Measurements from ENCODE around the gene THAP3.
A peak's percentile ranks its signal among the peaks of the same experiment; 100 is the strongest.

Gene THAP3
- total RNA-seq: 6.4 to 27.2 (median 19.3) reads per million in 9 experiments

GRCh38 chr1:6624710-6625583 lies at the start of gene THAP3:
TSS of gene THAP3 (plus strand) at chr1:6624868. CDS start at chr1:6625219, 351 bp downstream.
- H3K27me3 Mint-ChIP-seq: no peaks in the 10 kb centered on the region
- H3K36me3 Mint-ChIP-seq (ENCODE audit: insufficient read depth): peaks cover 25% of the 10 kb centered on the region
- DNase-seq: peak; percentile 83 to 84 (median 83)
- H3K9me3 Mint-ChIP-seq: no peaks in the 10 kb centered on the region
- H3K4me3 Mint-ChIP-seq: peak within 1 kb of the TSS; percentile 84 to 85
- peaks cover 31 to 35% of the 10 kb centered on the region in 2 donors for H3K4me1 Mint-ChIP-seq (ENCODE audit: low read depth in 2 of 2)
- peak within 1 kb of the TSS; percentile 82 to 86 for H3K27ac Mint-ChIP-seq
- peak; percentile 95 for ATAC-seq (replicated peaks)

- peaks cover 18% of the 10 kb centered on the region for H3K36me3 Mint-ChIP-seq (ENCODE audit: insufficient read depth)
- H3K9me3 Mint-ChIP-seq: no peaks in the 10 kb centered on the region
- no peak overlapping the region for H3K4me3 Mint-ChIP-seq
- peaks cover 2 to 9% of the 10 kb centered on the region in 2 donors for H3K27me3 Mint-ChIP-seq
- ATAC-seq (replicated peaks) (no peak), DNase-seq (no peak)
- peaks cover 25 to 30% of the 10 kb centered on the region in 2 donors for H3K4me1 Mint-ChIP-seq (ENCODE audit: low read depth in 2 of 2)
- H3K27ac Mint-ChIP-seq: peak overlapping the region in 1 of 2 donors; percentile 96
These were observed 46.7 kb upstream of the THAP3 start for GRCh38 chr1:6577831-6578525.

- DNase-seq (no peak), ATAC-seq (replicated peaks) (no peak)
- Mint-ChIP-seq H3K36me3 (ENCODE audit: insufficient read depth) (peaks cover 18% of the 10 kb centered on the region), H3K9me3 (no peaks in the 10 kb centered on the region), H3K4me1 (ENCODE audit: low read depth in 2 of 2) (peaks cover 25 to 30% of the 10 kb centered on the region in 2 donors), H3K27ac (peak overlapping the region; percentile 95 to 96), H3K4me3 (peak overlapping the region in 1 of 2 donors; percentile 94), H3K27me3 (peaks cover 0 to 6% of the 10 kb centered on the region in 2 donors)
These were observed 45.9 kb upstream of the THAP3 start for GRCh38 chr1:6578624-6579373.

- no peaks in the 10 kb centered on the region for H3K9me3 Mint-ChIP-seq
- H3K36me3 Mint-ChIP-seq (ENCODE audit: insufficient read depth): peaks cover 19% of the 10 kb centered on the region
- H3K27me3 Mint-ChIP-seq: peaks cover 0 to 2% of the 10 kb centered on the region in 2 donors
- peak within 1 kb of the TSS; percentile 94 to 96 for H3K4me3 Mint-ChIP-seq
- H3K27ac Mint-ChIP-seq: peak within 1 kb of the TSS; percentile 95 to 96
- peaks cover 29 to 34% of the 10 kb centered on the region in 2 donors for H3K4me1 Mint-ChIP-seq (ENCODE audit: low read depth in 2 of 2)
- peak; percentile 93 to 96 (median 95) for DNase-seq
- ATAC-seq (replicated peaks): peak; percentile 98
These were observed 45.1 kb upstream of the THAP3 start, which contains the start of gene ZBTB48 for GRCh38 chr1:6579374-6580118. TSS of gene ZBTB48 (plus strand) at chr1:6579994. CDS start at chr1:6580610, 616 bp downstream.

- Mint-ChIP-seq H3K36me3 (ENCODE audit: insufficient read depth) (peaks cover 21% of the 10 kb centered on the region), H3K4me1 (ENCODE audit: low read depth in 2 of 2) (peaks cover 35 to 40% of the 10 kb centered on the region in 2 donors), H3K27me3 (no peaks in the 10 kb centered on the region), H3K9me3 (no peaks in the 10 kb centered on the region), H3K27ac (peak overlapping the region; percentile 95 to 96), H3K4me3 (peak overlapping the region; percentile 94 to 96)
- DNase-seq (no peak), ATAC-seq (replicated peaks) (peak; percentile 5)
These were observed 44.5 kb upstream of the THAP3 start for GRCh38 chr1:6580119-6580592.

- H3K4me1 Mint-ChIP-seq (ENCODE audit: low read depth in 2 of 2): peaks cover 37 to 41% of the 10 kb centered on the region in 2 donors
- H3K9me3 Mint-ChIP-seq: no peaks in the 10 kb centered on the region
- peak overlapping the region; percentile 95 to 96 for H3K27ac Mint-ChIP-seq
- peak overlapping the region; percentile 94 to 96 for H3K4me3 Mint-ChIP-seq
- no peak for ATAC-seq (replicated peaks)
- H3K36me3 Mint-ChIP-seq (ENCODE audit: insufficient read depth): peaks cover 24% of the 10 kb centered on the region
- no peaks in the 10 kb centered on the region for H3K27me3 Mint-ChIP-seq
- DNase-seq: no peak
These were observed 43.9 kb upstream of the THAP3 start for GRCh38 chr1:6580593-6581409.

- Mint-ChIP-seq H3K27ac (peak overlapping the region; percentile 95 to 96), H3K36me3 (ENCODE audit: insufficient read depth) (peaks cover 28% of the 10 kb centered on the region), H3K4me3 (peak overlapping the region; percentile 94 to 96), H3K27me3 (no peaks in the 10 kb centered on the region), H3K9me3 (no peaks in the 10 kb centered on the region), H3K4me1 (ENCODE audit: low read depth in 2 of 2) (peaks cover 37 to 41% of the 10 kb centered on the region in 2 donors)
- ATAC-seq (replicated peaks) (no peak), DNase-seq (no peak)
These were observed 42.9 kb upstream of the THAP3 start for GRCh38 chr1:6581561-6582305.

GRCh38 chr1:6582370-6582769 lies 42.3 kb upstream of the THAP3 start:
- Mint-ChIP-seq H3K27ac (peak overlapping the region; percentile 95 to 96), H3K36me3 (ENCODE audit: insufficient read depth) (peaks cover 28% of the 10 kb centered on the region), H3K4me1 (ENCODE audit: low read depth in 2 of 2) (peaks cover 38 to 41% of the 10 kb centered on the region in 2 donors), H3K4me3 (peak overlapping the region in 1 of 2 donors; percentile 39), H3K27me3 (no peaks in the 10 kb centered on the region), H3K9me3 (no peaks in the 10 kb centered on the region)
- DNase-seq (no peak), ATAC-seq (replicated peaks) (no peak)

GRCh38 chr1:6584126-6585080 lies 40.3 kb upstream of the THAP3 start:
- peaks cover 37 to 39% of the 10 kb centered on the region in 2 donors for H3K4me1 Mint-ChIP-seq (ENCODE audit: low read depth in 2 of 2)
- H3K4me3 Mint-ChIP-seq: peak overlapping the region in 1 of 2 donors; percentile 23
- no peaks in the 10 kb centered on the region for H3K27me3 Mint-ChIP-seq
- peaks cover 32% of the 10 kb centered on the region for H3K36me3 Mint-ChIP-seq (ENCODE audit: insufficient read depth)
- DNase-seq (no peak), ATAC-seq (replicated peaks) (no peak)
- H3K27ac Mint-ChIP-seq: peak overlapping the region; percentile 88 to 91
- no peaks in the 10 kb centered on the region for H3K9me3 Mint-ChIP-seq

- Mint-ChIP-seq H3K4me1 (ENCODE audit: low read depth in 2 of 2) (peaks cover 34 to 37% of the 10 kb centered on the region in 2 donors), H3K27ac (peak overlapping the region; percentile 88 to 91), H3K4me3 (no peak overlapping the region), H3K36me3 (ENCODE audit: insufficient read depth) (peaks cover 30% of the 10 kb centered on the region), H3K9me3 (no peaks in the 10 kb centered on the region), H3K27me3 (no peaks in the 10 kb centered on the region)
- DNase-seq (no peak), ATAC-seq (replicated peaks) (no peak)
These were observed 39.5 kb upstream of the THAP3 start for GRCh38 chr1:6585081-6585722.
